Fibroblast of villous mesenchyme (primary cell): ENCODE results near the gene FYCO1. TPM values are rescaled to one million over a fixed set of nuclear protein-coding genes. Genes with fewer than 3 reads are reported as not detected.

ENCODE experiments used
- DNase-seq: peaks from one replicate; pipeline ENCODE4 v3.0.0-alpha.2; 2010; ENCODE audit warnings: low read depth
- H3K4me3 ChIP-seq: 2 replicates; pipeline ENCODE4 v1.5.1; 2011; ENCODE audit warnings: low read depth, mild to moderate bottlenecking, low read length
- total RNA-seq: library from RNA; depleted of rRNA; stranded (reverse); fragments of >200 nt; gene quantifications from 2 replicates; pipeline ENCODE4 v1.2.3, GENCODE V29; 2012
- TF ChIP-seq, protein P1 (sequence below): IDR thresholded peaks from 2 replicates; pipeline ENCODE4 v1.5.1; 2012; ENCODE audit warnings: low read depth, mild to moderate bottlenecking, low read length; ENCODE audit not compliant: insufficient read depth

The FYCO1 gene
- total RNA-seq, 1 donor: 23.7 TPM

GRCh38 chr3:46029953-46030543 is 34.4 kb upstream of the FYCO1 start:
- TF ChIP-seq, protein P1, sequence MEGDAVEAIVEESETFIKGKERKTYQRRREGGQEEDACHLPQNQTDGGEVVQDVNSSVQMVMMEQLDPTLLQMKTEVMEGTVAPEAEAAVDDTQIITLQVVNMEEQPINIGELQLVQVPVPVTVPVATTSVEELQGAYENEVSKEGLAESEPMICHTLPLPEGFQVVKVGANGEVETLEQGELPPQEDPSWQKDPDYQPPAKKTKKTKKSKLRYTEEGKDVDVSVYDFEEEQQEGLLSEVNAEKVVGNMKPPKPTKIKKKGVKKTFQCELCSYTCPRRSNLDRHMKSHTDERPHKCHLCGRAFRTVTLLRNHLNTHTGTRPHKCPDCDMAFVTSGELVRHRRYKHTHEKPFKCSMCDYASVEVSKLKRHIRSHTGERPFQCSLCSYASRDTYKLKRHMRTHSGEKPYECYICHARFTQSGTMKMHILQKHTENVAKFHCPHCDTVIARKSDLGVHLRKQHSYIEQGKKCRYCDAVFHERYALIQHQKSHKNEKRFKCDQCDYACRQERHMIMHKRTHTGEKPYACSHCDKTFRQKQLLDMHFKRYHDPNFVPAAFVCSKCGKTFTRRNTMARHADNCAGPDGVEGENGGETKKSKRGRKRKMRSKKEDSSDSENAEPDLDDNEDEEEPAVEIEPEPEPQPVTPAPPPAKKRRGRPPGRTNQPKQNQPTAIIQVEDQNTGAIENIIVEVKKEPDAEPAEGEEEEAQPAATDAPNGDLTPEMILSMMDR: no peak
- DNase-seq: no peak
- H3K4me3 ChIP-seq: no peak overlapping the region

- TF ChIP-seq, protein P1: no peak
- H3K4me3 ChIP-seq: no peak overlapping the region
- DNase-seq: no peak
These were observed 32.2 kb upstream of the FYCO1 start for GRCh38 chr3:46027736-46028397.

- H3K4me3 ChIP-seq: no peak within 1 kb of the TSS
- DNase-seq: no peak
- TF ChIP-seq, protein P1: no peak
These were observed 31.5 kb upstream of the FYCO1 start, which contains the start of gene XCR1 for GRCh38 chr3:46027021-46027705. Gene XCR1 (minus strand): TSS chr3:46027483. CDS start chr3:46021947, 5,536 bp downstream.

GRCh38 chr3:46025139-46025538 is 29.5 kb upstream of the FYCO1 start:
- TF ChIP-seq, protein P1: no peak
- no peak overlapping the region for H3K4me3 ChIP-seq
- no peak for DNase-seq

- DNase-seq: peak; percentile 63
These were observed 28.5 kb upstream of the FYCO1 start for GRCh38 chr3:46024131-46024530.

GRCh38 chr3:46022909-46023785 is 27.5 kb upstream of the FYCO1 start:
- no peak for DNase-seq
- TF ChIP-seq, protein P1: no peak

More at GRCh38 chr3:46024131-46024530, 28.5 kb upstream of the FYCO1 start:
- TF ChIP-seq, protein P1: no peak
- no peak overlapping the region for H3K4me3 ChIP-seq

More at GRCh38 chr3:46022909-46023785, 27.5 kb upstream of the FYCO1 start:
- no peak overlapping the region for H3K4me3 ChIP-seq
